SK-N-SH treated with all-trans-retinoic acid at 6 μM for 48 hours (cell line): ENCODE measurements around the gene EAF1.
A peak's percentile ranks its signal among the peaks of the same experiment; 100 is the strongest.

Experiments used
- ATAC-seq: fragments of 200-7000 bp; cut with Tn5 transposase; 3 replicates; pipeline ENCODE4 v1.9.1; 2020; ENCODE audit warnings: mild to moderate bottlenecking, moderate library complexity
- ARNTL ChIP-seq: fragments of 450-650 bp; formaldehyde crosslinking; IDR thresholded peaks from 2 replicates; pipeline ENCODE4 v1.5.0; 2020; ENCODE audit warnings: low read depth, mild to moderate bottlenecking, moderate library complexity, borderline replicate concordance
- BACH2 ChIP-seq: fragments of 250-450 bp; sonication (Bioruptor Pico); IDR thresholded peaks from 2 replicates; pipeline ENCODE4 v1.9.0; 2021; ENCODE audit warnings: mild to moderate bottlenecking, borderline replicate concordance
- CSDC2 ChIP-seq: fragments of 250-450 bp; sonication (Bioruptor Pico); IDR thresholded peaks from 2 replicates; pipeline ENCODE4 v1.5.0; 2020; ENCODE audit warnings: mild to moderate bottlenecking, moderate library complexity
- ESRRG ChIP-seq: fragments of 250-450 bp; sonication (Bioruptor Pico); IDR thresholded peaks from 2 replicates; pipeline ENCODE4 v1.6.1; 2021; ENCODE audit warnings: mild to moderate bottlenecking
- GLIS3 ChIP-seq: fragments of 250-450 bp; sonication (Bioruptor Pico); IDR thresholded peaks from 2 replicates; pipeline ENCODE4 v1.5.0; 2020; ENCODE audit warnings: mild to moderate bottlenecking, moderate library complexity
- ISL1 ChIP-seq: fragments of 250-450 bp; sonication (Bioruptor Pico); IDR thresholded peaks from 2 replicates; pipeline ENCODE4 v2.1.2; 2022; ENCODE audit warnings: mild to moderate bottlenecking, moderate library complexity
- OSR1 ChIP-seq: fragments of 250-450 bp; sonication (Bioruptor Pico); IDR thresholded peaks from 2 replicates; pipeline ENCODE4 v1.8.0; 2022; ENCODE audit warnings: moderate library complexity, mild to moderate bottlenecking, inconsistent platforms
- PPARA ChIP-seq: fragments of 250-450 bp; sonication (Bioruptor Pico); IDR thresholded peaks from 2 replicates; pipeline ENCODE4 v1.5.0; 2020; ENCODE audit warnings: mild to moderate bottlenecking, borderline replicate concordance
- RARB ChIP-seq: fragments of 250-450 bp; sonication (Bioruptor Pico); IDR thresholded peaks from 2 replicates; pipeline ENCODE4 v1.8.0; 2021; ENCODE audit warnings: mild to moderate bottlenecking, moderate library complexity
- TCF4 ChIP-seq: fragments of 250-450 bp; sonication (Bioruptor Pico); IDR thresholded peaks from 2 replicates; pipeline ENCODE4 v1.8.0; 2021; ENCODE audit warnings: mild to moderate bottlenecking, moderate library complexity, borderline replicate concordance
- TOX ChIP-seq: fragments of 250-450 bp; sonication (Bioruptor Pico); IDR thresholded peaks from 2 replicates; pipeline ENCODE4 v1.8.0; 2021; ENCODE audit warnings: mild to moderate bottlenecking, moderate library complexity, borderline replicate concordance
- ZC3H10 ChIP-seq: fragments of 250-450 bp; sonication (Bioruptor Pico); IDR thresholded peaks from 2 replicates; pipeline ENCODE4 v1.5.1; 2021; ENCODE audit warnings: mild to moderate bottlenecking, moderate library complexity
- ZFP3 ChIP-seq: fragments of 250-450 bp; sonication (Bioruptor Pico); IDR thresholded peaks from 2 replicates; pipeline ENCODE4 v1.5.0; 2020; ENCODE audit warnings: mild to moderate bottlenecking, moderate library complexity
- ZNF70 ChIP-seq: fragments of 450-650 bp; formaldehyde crosslinking; IDR thresholded peaks from 2 replicates; pipeline ENCODE4 v1.5.0; 2020; ENCODE audit warnings: mild to moderate bottlenecking, moderate library complexity
- ZNF8 ChIP-seq: fragments of 450-650 bp; formaldehyde crosslinking; IDR thresholded peaks from 2 replicates; pipeline ENCODE4 v1.5.0; 2020; ENCODE audit warnings: mild to moderate bottlenecking, moderate library complexity
- TF ChIP-seq, protein P1 (sequence below): fragments of 250-450 bp; sonication (Bioruptor Pico); IDR thresholded peaks from 2 replicates; pipeline ENCODE4 v1.5.0; 2020; ENCODE audit warnings: mild to moderate bottlenecking, moderate library complexity
- TF ChIP-seq, protein P2 (sequence below): fragments of 250-450 bp; sonication (Bioruptor Pico); IDR thresholded peaks from 2 replicates; pipeline ENCODE4 v1.5.1; 2020; ENCODE audit warnings: low read depth, mild to moderate bottlenecking, moderate library complexity
- TF ChIP-seq, protein P3 (sequence below): fragments of 250-450 bp; sonication (Bioruptor Pico); IDR thresholded peaks from 2 replicates; pipeline ENCODE4 v1.5.1; 2021; ENCODE audit warnings: mild to moderate bottlenecking, moderate library complexity
- TF ChIP-seq, protein P4 (sequence below): fragments of 250-450 bp; sonication (Bioruptor Pico); IDR thresholded peaks from 2 replicates; pipeline ENCODE4 v1.8.0; 2021; ENCODE audit warnings: low read depth, mild to moderate bottlenecking, moderate library complexity, borderline replicate concordance
- TF ChIP-seq, protein P5 (sequence below): fragments of 250-450 bp; sonication (Bioruptor Pico); IDR thresholded peaks from 2 replicates; pipeline ENCODE4 v1.8.0; 2020; ENCODE audit warnings: mild to moderate bottlenecking, moderate library complexity, borderline replicate concordance

Gene EAF1

DNA sequence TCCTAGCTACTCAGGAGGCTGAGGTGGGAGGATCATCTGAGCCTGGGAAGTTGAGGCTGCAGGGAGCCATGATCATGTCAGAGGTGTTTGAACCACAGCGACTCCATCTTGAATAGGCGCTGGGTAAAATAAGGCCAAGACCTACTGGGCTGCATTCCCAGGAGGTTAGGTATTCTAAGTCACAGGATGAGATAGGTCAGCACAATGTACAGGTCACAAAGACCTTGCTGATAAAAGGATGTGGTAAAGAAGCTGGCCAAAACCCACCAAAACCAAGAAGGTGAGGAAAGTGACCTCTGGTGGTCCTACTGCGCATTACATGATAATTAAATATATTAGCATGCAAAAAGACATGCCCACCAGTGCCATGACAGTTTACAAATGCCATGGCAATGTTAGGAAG is 28.7 kb upstream of the EAF1 start:
- ATAC-seq: peak; percentile 80

DNA sequence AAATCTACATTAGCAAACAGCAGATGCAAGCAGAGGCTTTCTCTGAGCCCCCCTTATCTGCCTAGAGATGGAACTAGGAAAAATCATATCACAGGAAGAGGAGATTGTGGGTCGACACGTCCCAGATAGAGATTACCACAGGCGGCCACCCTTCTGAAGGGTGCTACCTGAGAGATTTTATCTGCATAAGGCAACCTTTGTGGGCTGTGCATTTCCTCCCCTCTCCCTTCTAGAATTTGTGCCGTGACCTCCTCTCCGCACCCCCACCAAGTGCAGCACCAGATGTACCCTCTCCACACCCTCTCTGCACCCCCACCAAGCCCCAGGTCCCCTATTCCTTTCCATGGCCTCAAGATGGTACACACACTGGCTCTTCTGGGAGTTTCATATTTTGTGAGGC is 27.4 kb upstream of the EAF1 start:
- no peak for ATAC-seq
- TF ChIP-seq, protein P1, sequence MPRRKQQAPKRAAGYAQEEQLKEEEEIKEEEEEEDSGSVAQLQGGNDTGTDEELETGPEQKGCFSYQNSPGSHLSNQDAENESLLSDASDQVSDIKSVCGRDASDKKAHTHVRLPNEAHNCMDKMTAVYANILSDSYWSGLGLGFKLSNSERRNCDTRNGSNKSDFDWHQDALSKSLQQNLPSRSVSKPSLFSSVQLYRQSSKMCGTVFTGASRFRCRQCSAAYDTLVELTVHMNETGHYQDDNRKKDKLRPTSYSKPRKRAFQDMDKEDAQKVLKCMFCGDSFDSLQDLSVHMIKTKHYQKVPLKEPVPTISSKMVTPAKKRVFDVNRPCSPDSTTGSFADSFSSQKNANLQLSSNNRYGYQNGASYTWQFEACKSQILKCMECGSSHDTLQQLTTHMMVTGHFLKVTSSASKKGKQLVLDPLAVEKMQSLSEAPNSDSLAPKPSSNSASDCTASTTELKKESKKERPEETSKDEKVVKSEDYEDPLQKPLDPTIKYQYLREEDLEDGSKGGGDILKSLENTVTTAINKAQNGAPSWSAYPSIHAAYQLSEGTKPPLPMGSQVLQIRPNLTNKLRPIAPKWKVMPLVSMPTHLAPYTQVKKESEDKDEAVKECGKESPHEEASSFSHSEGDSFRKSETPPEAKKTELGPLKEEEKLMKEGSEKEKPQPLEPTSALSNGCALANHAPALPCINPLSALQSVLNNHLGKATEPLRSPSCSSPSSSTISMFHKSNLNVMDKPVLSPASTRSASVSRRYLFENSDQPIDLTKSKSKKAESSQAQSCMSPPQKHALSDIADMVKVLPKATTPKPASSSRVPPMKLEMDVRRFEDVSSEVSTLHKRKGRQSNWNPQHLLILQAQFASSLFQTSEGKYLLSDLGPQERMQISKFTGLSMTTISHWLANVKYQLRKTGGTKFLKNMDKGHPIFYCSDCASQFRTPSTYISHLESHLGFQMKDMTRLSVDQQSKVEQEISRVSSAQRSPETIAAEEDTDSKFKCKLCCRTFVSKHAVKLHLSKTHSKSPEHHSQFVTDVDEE (CRISPR knock-in tag): no peak
- TF ChIP-seq RARB (CRISPR knock-in tag): no peak
- TF ChIP-seq ZNF70 (CRISPR knock-in tag): no peak
- no peak for TF ChIP-seq TCF4 (CRISPR knock-in tag)
- TF ChIP-seq GLIS3 (CRISPR knock-in tag): no peak
- TF ChIP-seq, protein P2, sequence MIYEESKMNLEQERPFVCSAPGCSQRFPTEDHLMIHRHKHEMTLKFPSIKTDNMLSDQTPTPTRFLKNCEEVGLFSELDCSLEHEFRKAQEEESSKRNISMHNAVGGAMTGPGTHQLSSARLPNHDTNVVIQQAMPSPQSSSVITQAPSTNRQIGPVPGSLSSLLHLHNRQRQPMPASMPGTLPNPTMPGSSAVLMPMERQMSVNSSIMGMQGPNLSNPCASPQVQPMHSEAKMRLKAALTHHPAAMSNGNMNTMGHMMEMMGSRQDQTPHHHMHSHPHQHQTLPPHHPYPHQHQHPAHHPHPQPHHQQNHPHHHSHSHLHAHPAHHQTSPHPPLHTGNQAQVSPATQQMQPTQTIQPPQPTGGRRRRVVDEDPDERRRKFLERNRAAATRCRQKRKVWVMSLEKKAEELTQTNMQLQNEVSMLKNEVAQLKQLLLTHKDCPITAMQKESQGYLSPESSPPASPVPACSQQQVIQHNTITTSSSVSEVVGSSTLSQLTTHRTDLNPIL: no peak
- TF ChIP-seq, protein P3, sequence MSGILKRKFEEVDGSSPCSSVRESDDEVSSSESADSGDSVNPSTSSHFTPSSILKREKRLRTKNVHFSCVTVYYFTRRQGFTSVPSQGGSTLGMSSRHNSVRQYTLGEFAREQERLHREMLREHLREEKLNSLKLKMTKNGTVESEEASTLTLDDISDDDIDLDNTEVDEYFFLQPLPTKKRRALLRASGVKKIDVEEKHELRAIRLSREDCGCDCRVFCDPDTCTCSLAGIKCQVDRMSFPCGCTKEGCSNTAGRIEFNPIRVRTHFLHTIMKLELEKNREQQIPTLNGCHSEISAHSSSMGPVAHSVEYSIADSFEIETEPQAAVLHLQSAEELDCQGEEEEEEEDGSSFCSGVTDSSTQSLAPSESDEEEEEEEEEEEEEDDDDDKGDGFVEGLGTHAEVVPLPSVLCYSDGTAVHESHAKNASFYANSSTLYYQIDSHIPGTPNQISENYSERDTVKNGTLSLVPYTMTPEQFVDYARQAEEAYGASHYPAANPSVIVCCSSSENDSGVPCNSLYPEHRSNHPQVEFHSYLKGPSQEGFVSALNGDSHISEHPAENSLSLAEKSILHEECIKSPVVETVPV (CRISPR knock-in tag): no peak
- TF ChIP-seq, protein P4, sequence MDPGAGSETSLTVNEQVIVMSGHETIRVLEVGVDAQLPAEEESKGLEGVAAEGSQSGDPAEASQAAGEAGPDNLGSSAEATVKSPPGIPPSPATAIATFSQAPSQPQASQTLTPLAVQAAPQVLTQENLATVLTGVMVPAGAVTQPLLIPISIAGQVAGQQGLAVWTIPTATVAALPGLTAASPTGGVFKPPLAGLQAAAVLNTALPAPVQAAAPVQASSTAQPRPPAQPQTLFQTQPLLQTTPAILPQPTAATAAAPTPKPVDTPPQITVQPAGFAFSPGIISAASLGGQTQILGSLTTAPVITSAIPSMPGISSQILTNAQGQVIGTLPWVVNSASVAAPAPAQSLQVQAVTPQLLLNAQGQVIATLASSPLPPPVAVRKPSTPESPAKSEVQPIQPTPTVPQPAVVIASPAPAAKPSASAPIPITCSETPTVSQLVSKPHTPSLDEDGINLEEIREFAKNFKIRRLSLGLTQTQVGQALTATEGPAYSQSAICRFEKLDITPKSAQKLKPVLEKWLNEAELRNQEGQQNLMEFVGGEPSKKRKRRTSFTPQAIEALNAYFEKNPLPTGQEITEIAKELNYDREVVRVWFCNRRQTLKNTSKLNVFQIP: no peak
- TF ChIP-seq CSDC2 (CRISPR knock-in tag): no peak
- TF ChIP-seq, protein P5, sequence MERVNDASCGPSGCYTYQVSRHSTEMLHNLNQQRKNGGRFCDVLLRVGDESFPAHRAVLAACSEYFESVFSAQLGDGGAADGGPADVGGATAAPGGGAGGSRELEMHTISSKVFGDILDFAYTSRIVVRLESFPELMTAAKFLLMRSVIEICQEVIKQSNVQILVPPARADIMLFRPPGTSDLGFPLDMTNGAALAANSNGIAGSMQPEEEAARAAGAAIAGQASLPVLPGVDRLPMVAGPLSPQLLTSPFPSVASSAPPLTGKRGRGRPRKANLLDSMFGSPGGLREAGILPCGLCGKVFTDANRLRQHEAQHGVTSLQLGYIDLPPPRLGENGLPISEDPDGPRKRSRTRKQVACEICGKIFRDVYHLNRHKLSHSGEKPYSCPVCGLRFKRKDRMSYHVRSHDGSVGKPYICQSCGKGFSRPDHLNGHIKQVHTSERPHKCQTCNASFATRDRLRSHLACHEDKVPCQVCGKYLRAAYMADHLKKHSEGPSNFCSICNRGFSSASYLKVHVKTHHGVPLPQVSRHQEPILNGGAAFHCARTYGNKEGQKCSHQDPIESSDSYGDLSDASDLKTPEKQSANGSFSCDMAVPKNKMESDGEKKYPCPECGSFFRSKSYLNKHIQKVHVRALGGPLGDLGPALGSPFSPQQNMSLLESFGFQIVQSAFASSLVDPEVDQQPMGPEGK: no peak
- no peak for TF ChIP-seq TOX
- no peak for TF ChIP-seq ARNTL (CRISPR knock-in tag)
- no peak for TF ChIP-seq OSR1
- TF ChIP-seq ZFP3 (CRISPR knock-in tag): no peak
- no peak for TF ChIP-seq BACH2
- no peak for TF ChIP-seq ZNF8 (CRISPR knock-in tag)
- TF ChIP-seq ESRRG (CRISPR knock-in tag): no peak
- TF ChIP-seq PPARA (CRISPR knock-in tag): no peak
- TF ChIP-seq ISL1 (CRISPR knock-in tag): no peak
- TF ChIP-seq ZC3H10 (CRISPR knock-in tag): no peak
- TF ChIP-seq, all 23 proteins: peak for 0

More for the DNA sequence above, 28.7 kb upstream of the EAF1 start:
- TF ChIP-seq ZFP3 (CRISPR knock-in tag): 0 out of 2 replicates have a peak, but pooled peaks have one; percentile 35

DNA sequence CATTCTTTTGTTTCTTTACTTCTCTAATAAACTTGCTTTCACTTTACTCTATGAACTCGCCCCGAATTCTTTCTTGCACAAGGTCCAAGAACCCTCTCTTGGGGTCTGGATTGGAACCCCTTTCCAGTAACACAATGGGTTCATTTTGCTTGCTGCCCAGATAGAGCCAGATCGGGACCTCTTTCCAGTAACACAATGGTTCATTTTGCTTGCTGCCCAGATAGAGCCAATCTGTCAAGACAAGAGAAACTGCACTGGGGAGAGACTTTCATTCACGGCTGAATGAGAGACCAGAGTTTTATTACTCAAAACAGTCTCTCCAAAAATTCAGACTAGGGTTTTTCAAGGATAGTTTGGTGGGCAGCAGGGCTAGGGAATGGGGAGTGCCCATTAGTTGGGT is 25.5 kb upstream of the EAF1 start:
- ATAC-seq: no peak
- TF ChIP-seq GLIS3 (CRISPR knock-in tag) (no peak), ZNF8 (CRISPR knock-in tag) (no peak)
- TF ChIP-seq, protein P3 (CRISPR knock-in tag): no peak
- TF ChIP-seq, protein P1 (CRISPR knock-in tag): no peak
